HUES48 (cell line): ENCODE results near the gene RFX2.
"Not testable (repeated sequence)": the region's sequence is repeated elsewhere in the genome, so short reads cannot be mapped to it uniquely, and the experiment has no call there.

Experiments used
- H3K27ac ChIP-seq: one replicate; pipeline ENCODE4 v1.7.0; 2013; ENCODE audit warnings: low read depth, low read length, inconsistent platforms
- H3K27me3 ChIP-seq: 2 replicates; pipeline ENCODE4 v1.6.1; 2013; ENCODE audit warnings: mild to moderate bottlenecking, low read length; ENCODE audit not compliant: control insufficient read depth, insufficient read depth
- H3K36me3 ChIP-seq: 2 replicates; pipeline ENCODE4 v1.6.1; 2013; ENCODE audit warnings: low read length; ENCODE audit not compliant: control insufficient read depth, insufficient read depth
- H3K4me1 ChIP-seq: 2 replicates; pipeline ENCODE4 v1.6.1; 2013; ENCODE audit warnings: mild to moderate bottlenecking, low read length; ENCODE audit not compliant: control insufficient read depth, insufficient read depth
- H3K4me3 ChIP-seq: 2 replicates; pipeline ENCODE4 v1.5.1; 2013; ENCODE audit warnings: mild to moderate bottlenecking, low read depth, low read length
- H3K9ac ChIP-seq: 2 replicates; pipeline ENCODE4 v1.6.1; 2013; ENCODE audit warnings: mild to moderate bottlenecking, low read depth, low read length, moderate library complexity
- H3K9me3 ChIP-seq: 2 replicates; pipeline ENCODE4 v1.6.1; 2013; ENCODE audit warnings: low read length; ENCODE audit not compliant: control insufficient read depth, insufficient read depth

The RFX2 gene

GRCh38 chr19:6119031-6119430 is 8.7 kb upstream of the RFX2 start:
- Histone ChIP-seq H3K9me3 (no peaks in the 10 kb centered on the region), H3K9ac (no peak overlapping the region), H3K4me3 (no peak overlapping the region), H3K4me1 (no peaks in the 10 kb centered on the region), H3K27me3 (no peaks in the 10 kb centered on the region), H3K27ac (no peak overlapping the region), H3K36me3 (no peaks in the 10 kb centered on the region)

GRCh38 chr19:6118043-6118442 is 7.7 kb upstream of the RFX2 start:
- H3K27ac ChIP-seq = no peak overlapping the region
- H3K9me3 ChIP-seq = no peaks in the 10 kb centered on the region
- no peak overlapping the region for H3K4me3 ChIP-seq
- no peaks in the 10 kb centered on the region for H3K4me1 ChIP-seq
- H3K9ac ChIP-seq = no peak overlapping the region
- no peaks in the 10 kb centered on the region for H3K27me3 ChIP-seq
- no peaks in the 10 kb centered on the region for H3K36me3 ChIP-seq

DNA sequence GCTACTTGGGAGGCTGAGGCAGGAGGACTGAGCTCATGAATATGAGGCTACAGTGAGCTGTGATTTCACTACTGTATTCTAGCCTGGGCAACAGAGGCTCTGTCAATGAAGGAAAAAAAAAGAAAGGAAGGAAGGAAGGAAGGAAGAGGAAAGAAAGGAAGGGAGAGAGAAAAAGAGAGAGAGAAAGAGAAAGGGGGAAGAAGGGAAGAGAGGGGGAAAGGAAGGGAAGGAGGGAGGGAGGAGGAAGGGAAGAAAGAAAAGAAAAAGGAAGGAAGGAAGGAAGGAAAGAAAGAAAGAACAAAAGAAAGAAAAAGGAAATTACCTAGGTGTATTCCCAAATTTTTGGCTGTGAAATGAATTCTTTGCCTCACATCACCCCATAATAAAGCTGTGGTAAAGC is 7.2 kb upstream of the RFX2 start:
- H3K36me3 ChIP-seq = no peaks in the 10 kb centered on the region
- no peaks in the 10 kb centered on the region for H3K27me3 ChIP-seq
- no peaks in the 10 kb centered on the region for H3K4me1 ChIP-seq
- H3K9me3 ChIP-seq = no peaks in the 10 kb centered on the region
- no peak overlapping the region for H3K9ac ChIP-seq
- no peak overlapping the region for H3K27ac ChIP-seq
- no peak overlapping the region for H3K4me3 ChIP-seq

DNA sequence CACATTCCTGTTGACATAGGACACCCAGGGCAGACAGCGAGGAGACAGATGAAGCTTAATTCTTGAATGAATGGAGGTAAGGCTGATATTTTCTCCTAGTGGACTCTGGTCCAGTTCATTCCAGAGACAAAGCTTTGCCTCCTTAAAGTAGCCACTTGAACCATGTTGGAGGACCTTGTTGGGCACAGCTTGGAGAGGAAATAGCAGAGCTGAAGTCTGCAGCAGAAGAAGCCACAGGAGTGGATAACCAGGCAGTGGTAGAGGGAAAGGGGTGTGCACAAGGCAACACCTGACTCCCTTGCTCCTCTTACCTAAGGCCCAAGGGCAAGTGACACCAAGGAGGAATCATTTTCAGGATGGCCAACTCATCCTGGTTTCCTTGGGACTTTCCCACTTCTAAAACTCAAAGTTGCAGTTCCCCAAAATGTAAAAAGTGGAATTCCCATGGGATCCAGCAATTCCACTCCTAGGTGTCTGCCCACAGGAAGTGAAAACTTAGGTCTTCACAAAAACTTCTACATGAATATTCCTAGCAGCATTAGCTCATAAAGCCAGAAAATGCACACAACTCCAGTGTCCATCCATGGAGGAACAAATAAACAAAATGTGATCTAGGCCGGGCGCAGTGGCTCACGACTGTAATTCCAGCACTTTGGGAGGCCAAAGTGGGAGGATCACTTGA is 6.6 kb upstream of the RFX2 start:
- Histone ChIP-seq H3K9ac (no peak overlapping the region), H3K27ac (no peak overlapping the region), H3K4me3 (no peak overlapping the region), H3K4me1 (no peaks in the 10 kb centered on the region), H3K36me3 (no peaks in the 10 kb centered on the region), H3K27me3 (no peaks in the 10 kb centered on the region), H3K9me3 (no peaks in the 10 kb centered on the region)

GRCh38 chr19:6115992-6116391 is 5.7 kb upstream of the RFX2 start:
- Histone ChIP-seq H3K36me3 (no peaks in the 10 kb centered on the region), H3K4me1 (no peaks in the 10 kb centered on the region), H3K9ac (no peak overlapping the region), H3K4me3 (no peak overlapping the region), H3K9me3 (no peaks in the 10 kb centered on the region), H3K27me3 (no peaks in the 10 kb centered on the region), H3K27ac (no peak overlapping the region)

DNA sequence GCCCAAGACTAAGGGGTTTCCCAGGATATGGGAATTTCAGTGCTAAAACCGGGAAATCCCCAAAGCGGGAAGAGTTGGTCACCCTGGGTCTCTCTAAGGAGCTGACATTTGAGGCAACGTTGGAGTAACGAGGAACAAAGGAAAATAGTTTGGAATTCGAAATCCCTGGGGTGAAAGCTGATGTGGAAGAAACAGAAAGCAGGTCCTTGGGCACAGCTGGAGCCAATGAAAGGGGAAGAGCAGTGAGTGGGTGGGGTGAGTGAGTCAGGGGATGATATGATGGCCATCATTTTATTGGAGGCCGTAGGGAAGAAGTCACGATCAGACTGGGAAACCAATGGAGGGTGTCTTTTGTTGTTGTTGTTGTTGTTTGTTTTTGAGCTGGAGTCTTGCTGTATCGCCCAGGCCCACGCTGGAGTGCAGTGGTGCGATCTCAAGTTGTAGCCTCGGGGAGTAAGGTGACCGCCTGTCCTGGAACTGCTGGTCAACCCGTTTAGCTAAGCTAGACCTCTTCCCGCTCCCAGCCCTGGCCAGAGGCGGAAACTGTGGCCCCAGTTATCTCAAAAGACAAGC is 3.4 kb upstream of the RFX2 start:
- H3K9ac ChIP-seq = no peak overlapping the region
- H3K9me3 ChIP-seq = no peaks in the 10 kb centered on the region
- no peak overlapping the region for H3K4me3 ChIP-seq
- no peak overlapping the region for H3K27ac ChIP-seq
- peaks cover 14% of the 10 kb centered on the region for H3K27me3 ChIP-seq
- H3K36me3 ChIP-seq = no peaks in the 10 kb centered on the region
- peaks cover 9% of the 10 kb centered on the region; the same call in 1 of the 2 replicates for H3K4me1 ChIP-seq

- Histone ChIP-seq H3K27ac (no peak overlapping the region), H3K9ac (no peak overlapping the region)
Measured at GRCh38 chr19:6109947-6110346, 353 bp downstream of the RFX2 start.

DNA sequence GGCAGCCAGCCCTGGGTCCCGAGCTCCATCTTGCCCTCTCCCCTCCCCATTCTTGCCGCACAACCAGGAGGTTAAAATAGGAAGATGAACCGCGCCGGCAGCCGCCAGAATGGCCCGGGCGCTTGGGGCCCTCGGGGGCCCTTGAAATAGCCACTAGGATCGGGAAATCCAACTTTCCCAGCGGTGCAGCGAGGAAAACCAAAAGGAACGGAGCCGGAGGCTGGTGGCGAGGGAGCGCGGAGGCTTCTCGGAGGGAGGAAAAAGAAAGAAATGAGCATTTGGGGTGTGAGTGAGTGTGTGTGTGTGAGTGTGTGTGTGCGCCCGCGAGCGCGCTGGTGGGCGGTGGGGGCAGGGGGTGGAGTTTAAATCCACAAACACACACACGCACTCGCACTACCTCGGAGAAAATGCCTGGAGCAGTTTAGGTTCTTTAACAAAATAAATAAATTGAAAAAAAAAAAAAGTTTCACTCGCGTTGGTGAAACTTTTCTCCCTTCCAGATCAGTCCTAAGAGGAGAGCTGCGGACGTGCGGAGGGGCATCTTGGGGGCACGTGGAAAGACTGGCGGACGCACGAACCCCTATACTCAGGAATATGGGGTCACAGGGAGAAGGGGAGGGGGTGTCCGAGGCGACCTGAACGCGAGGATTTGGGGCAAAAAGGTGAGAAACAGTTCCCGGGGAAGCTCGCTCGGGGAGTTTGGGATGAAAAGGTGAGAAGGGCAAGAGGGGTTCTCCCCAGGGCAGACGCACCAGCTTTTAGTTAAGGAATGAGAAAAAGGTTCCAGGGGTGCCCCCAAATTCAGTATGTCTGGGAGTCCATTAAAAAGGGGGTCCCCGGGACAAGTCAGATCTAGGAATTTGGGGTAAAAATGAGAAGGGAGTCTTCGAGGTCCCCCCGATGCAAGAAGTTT is 1.3 kb downstream of the RFX2 start:
- no peaks in the 10 kb centered on the region for H3K9me3 ChIP-seq
- no peak overlapping the region for H3K27ac ChIP-seq
- peaks cover 9% of the 10 kb centered on the region; the same call in 1 of the 2 replicates for H3K4me1 ChIP-seq
- peaks cover 27% of the 10 kb centered on the region for H3K27me3 ChIP-seq
- no peaks in the 10 kb centered on the region for H3K36me3 ChIP-seq
- H3K9ac ChIP-seq = no peak overlapping the region
- peak overlapping the region; percentile 90 for H3K4me3 ChIP-seq

More at GRCh38 chr19:6109947-6110346, 353 bp downstream of the RFX2 start:
- Histone ChIP-seq H3K4me1 (peaks cover 9% of the 10 kb centered on the region; the same call in 1 of the 2 replicates), H3K36me3 (no peaks in the 10 kb centered on the region), H3K4me3 (peak overlapping the region; percentile 90; the same call in 1 of the 2 replicates), H3K27me3 (peaks cover 27% of the 10 kb centered on the region), H3K9me3 (no peaks in the 10 kb centered on the region)

GRCh38 chr19:6106643-6107294 is 3.5 kb downstream of the RFX2 start:
- H3K27ac ChIP-seq, H3K9ac ChIP-seq, H3K36me3 ChIP-seq, H3K4me3 ChIP-seq, H3K4me1 ChIP-seq, H3K9me3 ChIP-seq: not testable (repeated sequence)
- H3K27me3 ChIP-seq = peaks cover 27% of the 10 kb centered on the region

- Histone ChIP-seq H3K9ac (no peak overlapping the region), H3K27me3 (peaks cover 27% of the 10 kb centered on the region), H3K4me3 (no peak overlapping the region), H3K4me1 (peaks cover 9% of the 10 kb centered on the region; the same call in 1 of the 2 replicates), H3K36me3 (no peaks in the 10 kb centered on the region), H3K27ac (no peak overlapping the region), H3K9me3 (no peaks in the 10 kb centered on the region)
Measured at GRCh38 chr19:6105444-6105843, 4.9 kb downstream of the RFX2 start.
